Pulmonary artery endothelial cell (primary cell): ENCODE results near the gene COL18A1. TPM values are rescaled to one million over a fixed set of nuclear protein-coding genes. Genes with fewer than 3 reads are reported as not detected.
"Not testable (repeated sequence)": the region's sequence is repeated elsewhere in the genome, so short reads cannot be mapped to it uniquely, and the experiment has no call there.

Experiments
- DNase-seq: peaks from one replicate; pipeline ENCODE4 v3.0.0-alpha.2; 2011; ENCODE audit warnings: low read depth, low spot score
- total RNA-seq: library from RNA; depleted of rRNA; stranded (reverse); fragments of >200 nt; gene quantifications from 2 replicates; pipeline ENCODE4 v1.2.3, GENCODE V29; 2014

COL18A1 gene
- total RNA-seq, 1 donor from 2014 or later = 164 TPM

DNA sequence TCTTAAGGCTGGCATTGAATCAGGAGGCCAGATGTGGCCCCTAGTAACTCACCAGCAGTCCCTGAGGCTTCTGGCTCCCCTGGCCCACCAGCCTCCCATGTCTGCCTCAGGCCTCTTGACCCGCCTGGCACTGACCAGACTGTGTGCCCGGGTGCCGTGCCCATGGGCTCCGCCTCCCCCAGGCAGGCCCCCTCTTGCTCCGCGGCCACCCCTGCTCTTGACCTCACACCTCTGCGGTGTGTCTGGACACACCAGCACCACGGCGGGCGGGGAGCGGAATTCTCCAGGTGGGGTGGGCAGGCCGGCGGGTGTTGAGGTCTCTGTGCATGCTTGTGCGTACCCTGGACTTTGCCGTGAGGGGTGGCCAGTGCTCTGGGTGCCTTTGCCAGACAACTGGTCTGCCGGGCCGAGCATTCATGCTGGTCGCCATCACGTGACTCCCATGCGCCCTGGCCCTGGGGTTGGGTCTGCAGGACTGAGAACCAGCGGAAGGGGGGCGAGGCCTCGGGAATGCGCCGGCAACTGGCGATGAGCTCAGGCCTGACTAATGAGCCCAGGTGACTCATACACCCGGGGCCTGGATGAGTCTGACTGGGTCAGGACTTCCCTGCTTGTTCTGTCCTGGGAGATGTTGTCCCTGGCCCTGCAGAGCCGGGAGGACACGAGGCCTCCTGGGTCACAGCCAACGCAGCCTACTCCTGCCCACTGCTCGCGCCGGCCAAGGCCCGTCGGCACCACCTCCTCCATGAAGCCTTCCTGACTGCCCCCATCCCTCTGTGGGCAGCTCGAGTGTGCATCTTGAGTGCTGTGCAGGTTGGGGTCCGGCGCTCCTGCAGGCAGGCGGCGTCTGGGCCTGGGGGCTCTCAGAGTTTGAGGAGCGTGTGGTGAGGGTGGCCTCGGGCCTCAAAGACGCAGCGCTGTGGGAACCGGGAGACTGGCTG is 22.6 kb downstream of the COL18A1 start:
- DNase-seq = peak; percentile 67

GRCh38 chr21:45428534-45428933 is 23.6 kb downstream of the COL18A1 start:
- no peak for DNase-seq

- no peak for DNase-seq
These were observed 24.5 kb downstream of the COL18A1 start for GRCh38 chr21:45429221-45430175.

DNA sequence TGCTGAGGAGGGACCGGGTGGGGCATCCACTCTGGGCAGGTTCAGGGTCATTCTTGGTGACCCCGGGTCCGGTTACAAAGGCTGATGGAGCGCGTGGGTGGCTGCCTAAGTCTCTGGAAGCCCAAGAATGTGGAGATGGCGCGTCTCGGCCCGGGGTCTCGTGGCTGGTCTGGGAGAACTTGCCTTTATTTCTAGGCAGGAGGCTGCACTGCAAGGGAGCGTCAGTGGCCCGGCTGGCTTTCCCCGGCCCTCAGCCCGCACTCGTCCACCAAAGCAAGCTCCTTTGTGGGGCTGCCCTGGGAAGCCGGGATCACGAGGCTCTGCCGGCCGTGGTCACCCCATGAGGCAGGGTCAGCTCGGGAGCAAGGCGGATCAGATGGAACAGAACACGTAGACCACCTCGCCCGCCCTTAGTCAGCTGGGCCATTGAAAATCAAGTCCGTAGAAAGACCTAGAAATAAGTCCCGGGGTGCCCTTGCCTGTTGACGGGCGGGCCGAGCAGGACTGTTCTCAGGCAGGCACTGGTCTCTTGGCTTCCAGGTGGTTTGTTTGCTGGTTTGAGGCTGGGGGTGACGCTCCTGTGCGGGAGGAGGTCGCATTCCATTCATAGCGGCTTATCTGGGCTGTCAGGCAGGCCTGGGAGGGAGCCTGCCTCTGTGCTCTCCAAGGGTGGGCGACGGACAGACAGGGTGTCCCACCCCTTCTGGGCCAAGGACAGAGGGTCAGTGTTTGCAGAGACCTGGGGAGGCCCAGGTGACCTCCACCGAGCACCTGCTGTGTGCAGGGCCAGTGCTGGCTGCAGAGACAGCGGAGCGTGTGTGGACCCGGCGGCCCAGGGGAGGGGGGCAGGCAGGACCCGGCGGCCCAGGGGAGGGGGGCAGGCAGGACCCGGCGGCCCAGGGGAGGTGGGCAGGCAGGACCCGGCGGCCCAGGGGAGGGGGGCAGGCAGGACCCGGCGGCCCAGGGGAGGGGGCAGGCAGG is 25.8 kb downstream of the COL18A1 start:
- DNase-seq = no peak

DNA sequence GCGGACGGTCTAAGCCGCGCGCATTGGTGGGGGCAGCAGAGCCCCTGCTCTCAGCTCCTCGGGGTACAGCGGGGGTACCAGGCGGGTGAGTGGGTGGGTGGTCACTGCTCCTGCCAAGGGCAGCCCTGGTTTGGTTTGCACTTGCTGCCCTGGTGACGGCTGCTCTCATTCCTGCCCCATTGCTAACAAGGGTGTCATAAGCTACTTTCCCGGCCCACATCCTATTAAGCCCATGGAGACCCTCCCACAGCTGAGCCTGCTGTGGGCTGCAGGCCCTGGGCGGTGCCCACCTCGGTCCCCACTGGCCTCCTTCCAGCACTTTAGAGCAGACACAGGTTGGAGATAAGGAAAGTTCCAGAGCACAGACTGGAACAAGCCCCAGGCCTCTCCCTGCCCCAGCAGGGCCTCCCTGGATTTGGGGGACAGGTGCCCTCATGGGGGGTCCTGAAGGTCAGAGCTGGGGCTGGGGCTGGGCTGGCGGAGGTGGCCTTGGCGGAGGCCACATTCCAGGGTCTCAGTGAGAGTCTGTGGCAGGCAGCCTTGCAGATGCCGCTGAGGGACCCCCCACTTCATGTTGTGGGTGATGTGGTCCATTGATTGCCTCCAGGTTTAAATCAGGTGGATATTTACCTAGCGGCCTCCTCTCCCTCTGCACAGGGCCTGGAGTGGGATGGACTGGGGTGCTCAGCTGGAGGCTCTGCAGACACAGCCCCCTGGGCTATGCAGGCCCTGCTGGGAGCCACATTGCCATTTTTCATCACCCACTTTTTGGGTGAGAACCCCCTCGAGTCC is 27.0 kb downstream of the COL18A1 start:
- no peak for DNase-seq

DNA sequence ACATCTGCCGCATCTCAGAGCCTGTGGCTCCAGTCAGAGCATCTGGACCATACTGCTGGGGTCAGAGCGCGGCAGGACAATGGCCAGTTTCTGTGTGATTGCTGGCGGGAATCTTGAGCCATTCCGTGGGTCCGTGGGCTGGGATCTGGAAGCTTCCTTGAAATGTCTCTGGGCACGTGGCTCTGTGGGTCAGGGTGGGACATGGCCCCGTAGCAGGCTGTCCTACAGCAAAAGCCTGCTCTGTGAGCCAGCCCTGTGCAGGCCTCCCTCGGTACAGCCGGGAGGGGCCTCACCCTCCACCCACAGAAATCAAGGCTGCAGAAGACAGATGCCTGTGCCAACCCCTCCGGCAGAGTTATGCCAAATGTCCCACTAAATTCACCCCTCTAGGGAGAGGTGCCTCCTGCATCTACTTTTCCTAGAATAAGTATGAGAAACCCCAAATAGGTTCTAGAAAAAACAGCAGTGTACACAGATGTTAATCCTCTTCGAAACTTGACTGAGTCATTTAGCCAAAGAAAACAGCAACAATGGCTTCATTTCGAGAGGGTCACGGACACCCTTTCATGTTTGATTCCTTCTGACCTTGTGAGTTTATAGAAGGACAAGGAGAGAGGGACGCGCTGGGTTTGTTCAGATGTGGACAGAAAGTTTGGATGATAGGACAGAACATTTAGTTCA is 27.8 kb downstream of the COL18A1 start:
- no peak for DNase-seq

DNA sequence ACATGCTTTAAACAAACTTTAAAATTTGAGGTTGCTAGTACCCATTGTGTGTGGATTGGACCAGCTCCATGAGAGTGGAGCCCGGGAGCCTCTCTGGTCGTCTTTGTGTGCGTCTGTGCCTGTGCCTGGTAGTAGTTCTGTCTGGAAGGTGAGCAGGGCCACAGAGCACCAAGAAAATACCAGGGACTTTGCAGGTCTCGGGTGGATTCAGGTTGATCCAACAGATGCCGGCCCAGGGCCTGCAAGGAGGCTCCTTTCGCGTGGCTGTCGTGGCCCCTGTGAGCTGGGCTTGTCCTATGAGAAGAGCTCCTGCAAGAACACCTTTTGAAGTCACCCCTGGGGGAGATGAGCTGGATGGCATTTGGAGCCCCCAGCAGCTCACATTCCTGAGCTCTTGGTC is 28.3 kb downstream of the COL18A1 start:
- DNase-seq = no peak

GRCh38 chr21:45433911-45434644 is 29.1 kb downstream of the COL18A1 start:
- no peak for DNase-seq

DNA sequence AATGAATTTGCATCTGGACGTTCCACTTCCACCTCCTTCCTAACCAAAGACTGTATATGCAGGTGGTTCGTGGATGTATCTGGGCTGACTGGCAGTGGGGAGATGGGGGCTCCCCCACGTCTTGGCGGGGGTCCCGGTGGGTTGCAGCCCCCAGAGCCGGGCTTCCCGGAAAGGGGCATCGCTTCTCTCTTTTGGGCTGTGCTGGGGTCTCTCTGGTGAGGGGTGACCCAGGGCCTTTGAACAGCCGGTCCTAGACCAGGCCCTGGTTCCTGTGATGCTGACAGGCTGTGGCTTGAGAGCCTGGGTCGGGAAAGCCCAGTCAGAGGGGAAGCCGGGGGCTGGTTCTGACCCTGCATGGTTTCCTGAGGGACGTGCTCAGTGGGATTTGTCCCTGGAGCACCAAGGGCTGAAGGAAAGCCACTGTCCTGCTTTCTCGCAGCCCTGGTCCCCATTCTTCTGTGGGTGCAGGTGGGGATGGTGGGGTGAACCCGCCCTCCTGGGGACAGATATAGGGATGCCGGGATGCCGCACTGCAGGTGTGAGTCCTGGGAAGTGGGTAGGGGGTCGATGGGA is 29.8 kb downstream of the COL18A1 start:
- DNase-seq = no peak

DNA sequence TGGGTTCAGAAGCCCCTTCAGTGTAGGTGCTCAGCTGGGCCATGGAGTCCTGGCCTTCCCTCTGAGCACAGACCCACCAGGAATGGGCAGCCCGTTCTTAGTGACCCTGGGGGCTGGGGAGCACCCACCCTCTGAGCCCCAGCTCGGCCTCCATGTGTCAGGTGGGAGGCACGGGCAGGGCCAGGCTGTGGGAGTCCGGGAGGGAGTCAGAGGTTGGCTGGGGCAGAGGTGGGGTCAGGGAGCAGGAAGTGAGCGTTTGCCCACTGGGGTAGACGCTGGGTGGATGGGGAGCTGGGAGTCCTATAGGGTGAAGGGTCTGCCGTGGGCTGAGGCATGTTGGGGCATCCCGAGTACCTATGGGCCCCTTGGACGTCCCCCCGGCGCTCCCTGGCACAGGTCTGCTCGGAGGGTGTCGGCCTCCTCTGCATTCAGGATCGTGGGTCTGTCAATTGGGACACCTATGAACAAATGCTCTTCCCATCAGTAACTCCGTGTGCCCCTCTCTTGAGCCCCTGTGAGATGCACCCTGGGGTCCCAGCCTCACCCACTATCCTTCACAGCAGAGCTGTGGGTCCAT is 30.5 kb downstream of the COL18A1 start:
- DNase-seq = no peak

DNA sequence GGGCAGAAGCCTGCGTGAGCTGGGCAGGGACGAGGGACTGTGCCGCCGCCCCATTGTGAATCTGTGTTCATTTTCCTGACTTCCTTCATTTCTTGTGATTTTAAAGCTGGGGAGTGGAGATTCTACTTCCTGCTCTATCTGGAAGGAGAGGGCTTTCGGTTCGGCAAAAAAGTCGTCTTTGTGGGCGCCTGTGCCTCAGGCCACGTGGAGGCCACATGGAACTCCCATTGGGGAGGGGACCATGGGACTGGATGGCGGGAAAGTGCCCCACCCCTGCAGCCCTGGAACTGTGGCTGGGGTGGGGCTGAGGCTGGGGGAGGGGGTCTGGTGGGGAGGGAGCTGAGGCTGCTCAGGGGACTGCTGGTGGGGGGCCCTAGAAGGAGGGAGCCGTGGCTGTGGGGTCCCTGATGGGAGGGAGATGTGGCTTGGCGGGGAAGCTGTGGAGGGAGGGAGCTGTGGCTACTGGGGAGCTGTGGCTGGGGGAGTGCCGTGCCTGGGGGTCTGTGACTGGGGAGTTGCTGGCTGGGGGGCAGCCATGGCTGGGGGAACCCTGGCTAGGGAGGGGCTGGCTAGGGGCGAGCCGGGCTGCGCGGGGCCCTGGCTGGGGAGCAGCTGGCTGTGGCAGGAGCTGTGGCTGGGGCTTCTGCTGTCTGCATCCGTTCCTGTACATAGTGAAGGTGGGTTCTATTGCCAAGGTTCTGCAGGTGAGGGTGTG is 31.5 kb downstream of the COL18A1 start:
- DNase-seq = no peak

- DNase-seq = not testable (repeated sequence)
These were observed 32.9 kb downstream of the COL18A1 start for GRCh38 chr21:45437844-45438243.

- DNase-seq = no peak
These were observed 33.6 kb downstream of the COL18A1 start for GRCh38 chr21:45438391-45439145.

DNA sequence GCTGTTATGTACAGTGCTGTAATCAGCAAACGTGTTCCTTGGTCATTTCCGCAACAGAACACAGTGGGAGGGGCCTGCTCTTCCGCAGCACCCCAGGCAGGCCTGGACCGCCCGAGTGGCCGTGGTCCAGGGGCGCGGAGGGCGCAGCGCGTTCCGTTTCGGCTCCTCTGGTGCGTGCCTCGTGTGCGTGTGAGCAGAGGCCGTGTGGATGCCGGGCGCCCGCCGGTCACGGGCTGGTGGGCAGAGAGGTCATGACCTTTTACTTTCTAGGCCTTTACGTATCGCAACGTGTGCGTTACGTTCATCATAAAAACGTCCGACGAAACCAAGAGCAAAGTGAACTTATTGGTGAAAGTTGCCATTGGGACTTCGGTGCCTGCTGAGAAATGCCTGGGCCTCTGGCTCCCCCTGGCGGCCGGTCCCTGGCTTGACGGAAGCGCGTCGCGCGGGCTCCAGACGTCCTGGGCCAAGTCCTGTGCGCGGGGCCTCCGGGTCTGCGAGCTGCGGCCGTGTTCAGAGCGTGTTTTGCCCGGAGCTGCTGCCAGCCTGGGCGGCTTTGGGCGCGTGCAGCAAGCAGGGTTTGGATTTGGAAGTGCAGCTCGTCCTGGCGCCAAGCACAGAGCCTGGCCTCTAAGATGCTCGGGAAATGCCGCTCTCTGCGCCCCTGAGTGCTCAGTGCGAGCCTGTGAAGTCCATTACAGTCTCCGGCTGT is 34.4 kb downstream of the COL18A1 start:
- peak; percentile 61 for DNase-seq

DNA sequence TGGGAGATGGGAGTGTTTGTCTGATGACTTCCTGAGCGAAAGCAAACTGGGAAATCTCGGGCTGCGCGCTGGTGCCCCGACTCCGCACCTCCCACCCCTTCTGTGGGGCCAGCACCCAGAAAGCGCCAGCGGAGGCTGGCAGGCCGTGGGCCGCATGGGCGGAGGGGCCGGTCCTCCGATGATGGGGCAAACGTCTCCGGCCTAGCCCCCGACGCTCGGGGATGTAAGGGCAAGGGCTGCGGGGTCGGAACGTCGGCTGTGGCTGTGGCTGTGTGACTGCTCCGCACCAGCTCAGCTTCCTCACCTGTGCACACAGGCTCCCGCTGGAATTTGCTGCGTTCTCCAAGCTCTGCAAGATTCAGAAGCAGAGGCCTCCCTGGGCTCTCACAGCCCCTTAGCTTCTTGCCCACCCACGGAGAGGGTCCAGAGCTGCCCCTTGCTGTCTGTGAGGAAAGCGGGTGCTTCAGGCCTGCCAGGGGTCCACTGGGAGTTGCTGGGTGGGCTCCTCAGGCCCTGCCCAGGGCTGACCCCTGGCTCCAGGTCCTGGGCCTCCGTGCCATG is 35.0 kb downstream of the COL18A1 start:
- no peak for DNase-seq
